WTC11 (cell line): Measurements from ENCODE around the gene KLRB1.
"Not testable (repeated sequence)": the region's sequence is repeated elsewhere in the genome, so short reads cannot be mapped to it uniquely, and the experiment has no call there.

Experiments
- CREM ChIP-seq: sonication (generic); formaldehyde crosslinking; IDR thresholded peaks from 2 replicates; pipeline ENCODE4 v1.8.1; 2022; ENCODE audit warnings: mild to moderate bottlenecking, missing genetic modification reagents, moderate library complexity
- E2F5 ChIP-seq: sonication (generic); formaldehyde crosslinking; IDR thresholded peaks from 2 replicates; pipeline ENCODE4 v1.8.1; 2022; ENCODE audit warnings: mild to moderate bottlenecking, moderate library complexity, missing genetic modification reagents
- NR1H2 ChIP-seq: sonication (generic); formaldehyde crosslinking; IDR thresholded peaks from 2 replicates; pipeline ENCODE4 v1.9.0; 2021; ENCODE audit warnings: mild to moderate bottlenecking, moderate library complexity, missing genetic modification reagents
- SP1 ChIP-seq: sonication (generic); formaldehyde crosslinking; conservative IDR thresholded peaks from 2 replicates; pipeline ENCODE4 v1.8.1; 2022; ENCODE audit warnings: missing genetic modification reagents
- ZBTB21 ChIP-seq: sonication (generic); formaldehyde crosslinking; IDR thresholded peaks from 2 replicates; pipeline ENCODE4 v1.8.1; 2023; ENCODE audit warnings: mild to moderate bottlenecking, missing genetic modification reagents, borderline replicate concordance
- TF ChIP-seq, protein P1 (sequence below): fragments of 250-450 bp; sonication (Bioruptor Pico); IDR thresholded peaks from 2 replicates; pipeline ENCODE4 v2.1.2; 2022; ENCODE audit warnings: mild to moderate bottlenecking, moderate library complexity
- TF ChIP-seq, protein P2 (sequence below): sonication (generic); formaldehyde crosslinking; IDR thresholded peaks from 2 replicates; pipeline ENCODE4 v1.8.0; 2022; ENCODE audit warnings: mild to moderate bottlenecking, missing genetic modification reagents
- TF ChIP-seq, protein P3 (sequence below): fragments of 200-600 bp; IDR thresholded peaks from 2 replicates; pipeline ENCODE4 v1.8.0; 2022; ENCODE audit warnings: antibody characterized with exemption
- TF ChIP-seq, protein P4 (sequence below): sonication (generic); formaldehyde crosslinking; IDR thresholded peaks from 2 replicates; pipeline ENCODE4 v1.8.1; 2022; ENCODE audit warnings: missing genetic modification reagents, borderline replicate concordance
- TF ChIP-seq, protein P5 (sequence below): sonication (generic); formaldehyde crosslinking; IDR thresholded peaks from 2 replicates; pipeline ENCODE4 v1.8.1; 2023; ENCODE audit warnings: mild to moderate bottlenecking, missing genetic modification reagents, borderline replicate concordance

GRCh38 chr12:9644985-9645551 is 37.4 kb upstream of the KLRB1 start:
- TF ChIP-seq, protein P1, sequence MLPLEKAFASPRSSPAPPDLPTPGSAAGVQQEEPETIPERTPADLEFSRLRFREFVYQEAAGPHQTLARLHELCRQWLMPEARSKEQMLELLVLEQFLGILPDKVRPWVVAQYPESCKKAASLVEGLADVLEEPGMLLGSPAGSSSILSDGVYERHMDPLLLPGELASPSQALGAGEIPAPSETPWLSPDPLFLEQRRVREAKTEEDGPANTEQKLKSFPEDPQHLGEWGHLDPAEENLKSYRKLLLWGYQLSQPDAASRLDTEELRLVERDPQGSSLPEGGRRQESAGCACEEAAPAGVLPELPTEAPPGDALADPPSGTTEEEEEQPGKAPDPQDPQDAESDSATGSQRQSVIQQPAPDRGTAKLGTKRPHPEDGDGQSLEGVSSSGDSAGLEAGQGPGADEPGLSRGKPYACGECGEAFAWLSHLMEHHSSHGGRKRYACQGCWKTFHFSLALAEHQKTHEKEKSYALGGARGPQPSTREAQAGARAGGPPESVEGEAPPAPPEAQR (CRISPR knock-in tag): not testable (repeated sequence)
- TF ChIP-seq SP1 (CRISPR knock-in tag); E2F5 (CRISPR knock-in tag); NR1H2; ZBTB21; CREM (CRISPR knock-in tag): not testable (repeated sequence)
- TF ChIP-seq, protein P2, sequence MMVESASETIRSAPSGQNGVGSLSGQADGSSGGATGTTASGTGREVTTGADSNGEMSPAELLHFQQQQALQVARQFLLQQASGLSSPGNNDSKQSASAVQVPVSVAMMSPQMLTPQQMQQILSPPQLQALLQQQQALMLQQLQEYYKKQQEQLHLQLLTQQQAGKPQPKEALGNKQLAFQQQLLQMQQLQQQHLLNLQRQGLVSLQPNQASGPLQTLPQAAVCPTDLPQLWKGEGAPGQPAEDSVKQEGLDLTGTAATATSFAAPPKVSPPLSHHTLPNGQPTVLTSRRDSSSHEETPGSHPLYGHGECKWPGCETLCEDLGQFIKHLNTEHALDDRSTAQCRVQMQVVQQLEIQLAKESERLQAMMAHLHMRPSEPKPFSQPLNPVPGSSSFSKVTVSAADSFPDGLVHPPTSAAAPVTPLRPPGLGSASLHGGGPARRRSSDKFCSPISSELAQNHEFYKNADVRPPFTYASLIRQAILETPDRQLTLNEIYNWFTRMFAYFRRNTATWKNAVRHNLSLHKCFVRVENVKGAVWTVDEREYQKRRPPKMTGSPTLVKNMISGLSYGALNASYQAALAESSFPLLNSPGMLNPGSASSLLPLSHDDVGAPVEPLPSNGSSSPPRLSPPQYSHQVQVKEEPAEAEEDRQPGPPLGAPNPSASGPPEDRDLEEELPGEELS (CRISPR knock-in tag): not testable (repeated sequence)
- TF ChIP-seq, protein P3, sequence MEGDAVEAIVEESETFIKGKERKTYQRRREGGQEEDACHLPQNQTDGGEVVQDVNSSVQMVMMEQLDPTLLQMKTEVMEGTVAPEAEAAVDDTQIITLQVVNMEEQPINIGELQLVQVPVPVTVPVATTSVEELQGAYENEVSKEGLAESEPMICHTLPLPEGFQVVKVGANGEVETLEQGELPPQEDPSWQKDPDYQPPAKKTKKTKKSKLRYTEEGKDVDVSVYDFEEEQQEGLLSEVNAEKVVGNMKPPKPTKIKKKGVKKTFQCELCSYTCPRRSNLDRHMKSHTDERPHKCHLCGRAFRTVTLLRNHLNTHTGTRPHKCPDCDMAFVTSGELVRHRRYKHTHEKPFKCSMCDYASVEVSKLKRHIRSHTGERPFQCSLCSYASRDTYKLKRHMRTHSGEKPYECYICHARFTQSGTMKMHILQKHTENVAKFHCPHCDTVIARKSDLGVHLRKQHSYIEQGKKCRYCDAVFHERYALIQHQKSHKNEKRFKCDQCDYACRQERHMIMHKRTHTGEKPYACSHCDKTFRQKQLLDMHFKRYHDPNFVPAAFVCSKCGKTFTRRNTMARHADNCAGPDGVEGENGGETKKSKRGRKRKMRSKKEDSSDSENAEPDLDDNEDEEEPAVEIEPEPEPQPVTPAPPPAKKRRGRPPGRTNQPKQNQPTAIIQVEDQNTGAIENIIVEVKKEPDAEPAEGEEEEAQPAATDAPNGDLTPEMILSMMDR: not testable (repeated sequence)
- TF ChIP-seq, protein P4, sequence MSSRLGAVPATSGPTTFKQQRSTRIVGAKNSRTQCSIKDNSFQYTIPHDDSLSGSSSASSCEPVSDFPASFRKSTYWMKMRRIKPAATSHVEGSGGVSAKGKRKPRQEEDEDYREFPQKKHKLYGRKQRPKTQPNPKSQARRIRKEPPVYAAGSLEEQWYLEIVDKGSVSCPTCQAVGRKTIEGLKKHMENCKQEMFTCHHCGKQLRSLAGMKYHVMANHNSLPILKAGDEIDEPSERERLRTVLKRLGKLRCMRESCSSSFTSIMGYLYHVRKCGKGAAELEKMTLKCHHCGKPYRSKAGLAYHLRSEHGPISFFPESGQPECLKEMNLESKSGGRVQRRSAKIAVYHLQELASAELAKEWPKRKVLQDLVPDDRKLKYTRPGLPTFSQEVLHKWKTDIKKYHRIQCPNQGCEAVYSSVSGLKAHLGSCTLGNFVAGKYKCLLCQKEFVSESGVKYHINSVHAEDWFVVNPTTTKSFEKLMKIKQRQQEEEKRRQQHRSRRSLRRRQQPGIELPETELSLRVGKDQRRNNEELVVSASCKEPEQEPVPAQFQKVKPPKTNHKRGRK (CRISPR knock-in tag): not testable (repeated sequence)
- TF ChIP-seq, protein P5, sequence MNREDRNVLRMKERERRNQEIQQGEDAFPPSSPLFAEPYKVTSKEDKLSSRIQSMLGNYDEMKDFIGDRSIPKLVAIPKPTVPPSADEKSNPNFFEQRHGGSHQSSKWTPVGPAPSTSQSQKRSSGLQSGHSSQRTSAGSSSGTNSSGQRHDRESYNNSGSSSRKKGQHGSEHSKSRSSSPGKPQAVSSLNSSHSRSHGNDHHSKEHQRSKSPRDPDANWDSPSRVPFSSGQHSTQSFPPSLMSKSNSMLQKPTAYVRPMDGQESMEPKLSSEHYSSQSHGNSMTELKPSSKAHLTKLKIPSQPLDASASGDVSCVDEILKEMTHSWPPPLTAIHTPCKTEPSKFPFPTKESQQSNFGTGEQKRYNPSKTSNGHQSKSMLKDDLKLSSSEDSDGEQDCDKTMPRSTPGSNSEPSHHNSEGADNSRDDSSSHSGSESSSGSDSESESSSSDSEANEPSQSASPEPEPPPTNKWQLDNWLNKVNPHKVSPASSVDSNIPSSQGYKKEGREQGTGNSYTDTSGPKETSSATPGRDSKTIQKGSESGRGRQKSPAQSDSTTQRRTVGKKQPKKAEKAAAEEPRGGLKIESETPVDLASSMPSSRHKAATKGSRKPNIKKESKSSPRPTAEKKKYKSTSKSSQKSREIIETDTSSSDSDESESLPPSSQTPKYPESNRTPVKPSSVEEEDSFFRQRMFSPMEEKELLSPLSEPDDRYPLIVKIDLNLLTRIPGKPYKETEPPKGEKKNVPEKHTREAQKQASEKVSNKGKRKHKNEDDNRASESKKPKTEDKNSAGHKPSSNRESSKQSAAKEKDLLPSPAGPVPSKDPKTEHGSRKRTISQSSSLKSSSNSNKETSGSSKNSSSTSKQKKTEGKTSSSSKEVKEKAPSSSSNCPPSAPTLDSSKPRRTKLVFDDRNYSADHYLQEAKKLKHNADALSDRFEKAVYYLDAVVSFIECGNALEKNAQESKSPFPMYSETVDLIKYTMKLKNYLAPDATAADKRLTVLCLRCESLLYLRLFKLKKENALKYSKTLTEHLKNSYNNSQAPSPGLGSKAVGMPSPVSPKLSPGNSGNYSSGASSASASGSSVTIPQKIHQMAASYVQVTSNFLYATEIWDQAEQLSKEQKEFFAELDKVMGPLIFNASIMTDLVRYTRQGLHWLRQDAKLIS (CRISPR knock-in tag): not testable (repeated sequence)
